ENCODE data around the gene MKI67.

- TF ChIP-seq CTCF (IDR thresholded peaks at IDR 0.05; ENCODE audit: low read depth, low read length, poor library complexity, severe bottlenecking) (no peak), EZH2phosphoT487 (IDR thresholded peaks at IDR 0.05; ENCODE audit: borderline replicate concordance, low read length) (no peak)
Measured at GRCh38 chr10:128070721-128071416, 55.4 kb downstream of the MKI67 start.

Measured in DOHH2 (cell line).